Keratinocyte (primary cell): ENCODE results near the gene EME2.

Experiments
- EZH2 ChIP-seq: IDR thresholded peaks from one replicate; pipeline ENCODE4 v1.6.1; 2012; ENCODE audit warnings: inconsistent platforms, mild to moderate bottlenecking, low read length, moderate library complexity
- TF ChIP-seq, protein P1 (sequence below), 3 experiments: IDR thresholded peaks in 1 of 3; conservative IDR thresholded peaks in 1 of 3; optimal IDR thresholded peaks in 1 of 3; 2 replicates in 2 of 3; 3 replicates in 1 of 3; pipeline versions ENCODE3 to v1.5.1; 2011; ENCODE audit warnings: low read length in 3 of 3, mild to moderate bottlenecking in 3 of 3, moderate library complexity in 2 of 3, control low read depth in 1 of 3, inconsistent platforms in 1 of 3; ENCODE audit not compliant: insufficient read depth in 2 of 3; ENCODE audit errors: extremely low read depth in 1 of 3

DNA sequence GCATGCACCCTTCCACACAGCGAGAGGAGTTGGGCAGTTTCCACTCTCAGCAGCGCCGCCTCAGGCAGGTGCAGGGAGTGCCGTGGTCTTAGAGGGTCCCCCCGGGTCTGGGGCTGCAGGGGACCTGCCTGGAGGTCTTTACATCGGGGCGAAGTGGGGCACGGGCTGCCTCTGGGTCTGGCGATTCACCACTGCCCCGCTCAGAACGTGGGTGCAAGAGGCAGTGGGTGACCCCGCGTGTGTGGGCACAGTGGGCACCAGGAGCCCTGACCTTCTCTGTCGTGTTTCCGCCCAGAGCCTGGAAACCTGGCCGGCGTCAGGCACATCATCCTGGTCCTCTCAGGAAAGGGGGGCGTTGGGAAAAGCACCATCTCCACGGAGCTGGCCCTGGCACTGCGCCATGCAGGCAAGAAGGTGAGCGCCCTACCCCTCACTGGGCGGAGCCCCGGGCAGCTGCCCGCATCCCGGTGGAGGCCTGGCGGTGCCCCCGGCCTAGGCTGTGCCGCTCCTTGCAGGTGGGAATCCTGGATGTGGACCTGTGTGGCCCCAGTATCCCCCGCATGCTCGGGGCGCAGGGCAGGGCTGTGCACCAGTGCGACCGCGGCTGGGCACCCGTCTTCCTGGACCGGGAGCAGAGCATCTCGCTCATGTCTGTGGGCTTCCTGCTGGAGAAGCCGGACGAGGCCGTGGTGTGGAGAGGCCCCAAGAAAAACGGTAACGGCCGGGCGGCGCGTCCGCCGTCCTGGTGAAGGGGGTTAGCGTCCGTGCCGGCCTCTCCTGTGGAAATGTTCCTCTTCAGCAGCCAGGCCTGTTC lies 13.8 kb downstream of the EME2 start:
- TF ChIP-seq, protein P1, sequence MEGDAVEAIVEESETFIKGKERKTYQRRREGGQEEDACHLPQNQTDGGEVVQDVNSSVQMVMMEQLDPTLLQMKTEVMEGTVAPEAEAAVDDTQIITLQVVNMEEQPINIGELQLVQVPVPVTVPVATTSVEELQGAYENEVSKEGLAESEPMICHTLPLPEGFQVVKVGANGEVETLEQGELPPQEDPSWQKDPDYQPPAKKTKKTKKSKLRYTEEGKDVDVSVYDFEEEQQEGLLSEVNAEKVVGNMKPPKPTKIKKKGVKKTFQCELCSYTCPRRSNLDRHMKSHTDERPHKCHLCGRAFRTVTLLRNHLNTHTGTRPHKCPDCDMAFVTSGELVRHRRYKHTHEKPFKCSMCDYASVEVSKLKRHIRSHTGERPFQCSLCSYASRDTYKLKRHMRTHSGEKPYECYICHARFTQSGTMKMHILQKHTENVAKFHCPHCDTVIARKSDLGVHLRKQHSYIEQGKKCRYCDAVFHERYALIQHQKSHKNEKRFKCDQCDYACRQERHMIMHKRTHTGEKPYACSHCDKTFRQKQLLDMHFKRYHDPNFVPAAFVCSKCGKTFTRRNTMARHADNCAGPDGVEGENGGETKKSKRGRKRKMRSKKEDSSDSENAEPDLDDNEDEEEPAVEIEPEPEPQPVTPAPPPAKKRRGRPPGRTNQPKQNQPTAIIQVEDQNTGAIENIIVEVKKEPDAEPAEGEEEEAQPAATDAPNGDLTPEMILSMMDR (optimal IDR thresholded peaks at IDR 0.05 in 1 of 3, IDR thresholded peaks at IDR 0.05 in 1 of 3, conservative IDR thresholded peaks at IDR 0.05 in 1 of 3; ENCODE audit: extremely low read depth in 1 of 3, insufficient read depth in 2 of 3, low read length in 3 of 3), result no peak
- TF ChIP-seq EZH2, result no peak
